Keratinocyte (primary cell): ENCODE results near the gene RCSD1. TPM values are rescaled to one million over a fixed set of nuclear protein-coding genes. Genes with fewer than 3 reads are reported as not detected.

Experiments used
- DNase-seq: peaks from one replicate; pipeline ENCODE4 v3.0.0-alpha.2; 2011; ENCODE audit warnings: low read depth, missing footprints, low spot score
- FAIRE-seq: peaks from 2 replicates; lab custom pipeline; 2011; peaks lifted over from hg19 to GRCh38; lab: Jason Lieb, UNC
- H2AFZ ChIP-seq: 2 replicates; pipeline ENCODE4 v1.6.0; 2012; ENCODE audit warnings: low read length, control low read depth, inconsistent platforms; ENCODE audit not compliant: control insufficient read depth
- H3K27ac ChIP-seq: 2 replicates; pipeline ENCODE4 v1.5.1; 2011; ENCODE audit warnings: low read length; ENCODE audit not compliant: control insufficient read depth, insufficient read depth
- H3K27me3 ChIP-seq: 3 replicates; pipeline ENCODE4 v1.6.0; 2011; ENCODE audit warnings: low read length; ENCODE audit not compliant: control insufficient read depth, insufficient read depth; ENCODE audit errors: extremely low read depth
- H3K36me3 ChIP-seq, 2 experiments: 2 replicates in 1 of 2; 3 replicates in 1 of 2; pipeline ENCODE4 v1.5.1; 2011; ENCODE audit warnings: low read length in 2 of 2, mild to moderate bottlenecking in 1 of 2; ENCODE audit not compliant: control insufficient read depth in 2 of 2, insufficient read depth in 2 of 2; ENCODE audit errors: extremely low read depth in 1 of 2
- H3K4me1 ChIP-seq: 3 replicates; pipeline ENCODE4 v1.5.1; 2011; ENCODE audit warnings: low read length; ENCODE audit not compliant: control insufficient read depth, insufficient read depth; ENCODE audit errors: extremely low read depth
- H3K4me2 ChIP-seq: 3 replicates; pipeline ENCODE4 v1.6.0; 2011; ENCODE audit warnings: low read depth, low read length; ENCODE audit not compliant: control insufficient read depth, insufficient read depth; ENCODE audit errors: extremely low read depth
- H3K4me3 ChIP-seq, 3 experiments: fragments of 200-600 bp in 1 of 3; sonication (generic) in 1 of 3; 2 replicates in 2 of 3; 3 replicates in 1 of 3; pipeline ENCODE4 v1.5.1; 2011 to 2016; ENCODE audit warnings: low read length in 3 of 3, mild to moderate bottlenecking in 3 of 3, control low read depth in 2 of 3, inconsistent platforms in 1 of 3, low read depth in 1 of 3, mixed read lengths in 1 of 3, mixed run types in 1 of 3, moderate library complexity in 1 of 3; ENCODE audit not compliant: control insufficient read depth in 2 of 3, insufficient read depth in 2 of 3; ENCODE audit errors: extremely low read depth in 1 of 3
- H3K79me2 ChIP-seq: 2 replicates; pipeline ENCODE4 v1.6.0; 2012; ENCODE audit warnings: low read length; ENCODE audit not compliant: control insufficient read depth, insufficient read depth
- H3K9ac ChIP-seq: 3 replicates; pipeline ENCODE4 v1.6.0; 2011; ENCODE audit warnings: low read length; ENCODE audit not compliant: control insufficient read depth, insufficient read depth; ENCODE audit errors: extremely low read depth
- H3K9me1 ChIP-seq: 3 replicates; pipeline ENCODE4 v1.6.0; 2011; ENCODE audit warnings: low read length; ENCODE audit not compliant: control insufficient read depth, insufficient read depth; ENCODE audit errors: extremely low read depth
- H3K9me3 ChIP-seq: 2 replicates; pipeline ENCODE4 v1.5.1; 2012; ENCODE audit warnings: low read depth, low read length; ENCODE audit not compliant: control insufficient read depth
- H4K20me1 ChIP-seq: 3 replicates; pipeline ENCODE4 v1.6.0; 2011; ENCODE audit warnings: low read length; ENCODE audit not compliant: control insufficient read depth, insufficient read depth; ENCODE audit errors: extremely low read depth
- CTCF ChIP-seq, 3 experiments: IDR thresholded peaks in 1 of 3; conservative IDR thresholded peaks in 1 of 3; optimal IDR thresholded peaks in 1 of 3; 2 replicates in 2 of 3; 3 replicates in 1 of 3; pipeline versions ENCODE3 to v1.5.1; 2011; ENCODE audit warnings: low read length in 3 of 3, mild to moderate bottlenecking in 3 of 3, moderate library complexity in 2 of 3, control low read depth in 1 of 3, inconsistent platforms in 1 of 3; ENCODE audit not compliant: insufficient read depth in 2 of 3; ENCODE audit errors: extremely low read depth in 1 of 3
- EZH2 ChIP-seq: IDR thresholded peaks from one replicate; pipeline ENCODE4 v1.6.1; 2012; ENCODE audit warnings: inconsistent platforms, mild to moderate bottlenecking, low read length, moderate library complexity
- dilution Hi-C: fragments of 300-500 bp; cut with MboI; formaldehyde crosslinking; loops from one replicate; pipeline ENCODE4 v1.7.0; 2020; ENCODE audit warnings: low sequenced_read_pairs; ENCODE audit not compliant: extremely low pct_ligation_motif_present
- polyA plus RNA-seq, 5 experiments: library from polyadenylated mRNA; depleted of rRNA in 3 of 5; stranded (reverse) in 3 of 5; stranded (forward) in 1 of 5; unstranded in 1 of 5; fragments of >200 nt; gene quantifications; 1 replicate in 1 of 5; 2 replicates in 3 of 5; 3 replicates in 1 of 5; pipeline versions ENCODE4 v1.2.1 to v1.2.3, GENCODE V29; 2011 to 2012; ENCODE audit warnings: missing spikeins in 2 of 5, low read depth in 1 of 5, low replicate concordance in 1 of 5

The RCSD1 gene
- polyA plus RNA-seq, 1 donor (not counting 4 experiments of a cell fraction or from before 2014, with no cell fraction given): 0.03 TPM

- TF ChIP-seq EZH2: no peak
- TF ChIP-seq CTCF (optimal IDR thresholded peaks at IDR 0.05 in 1 of 3, IDR thresholded peaks at IDR 0.05 in 1 of 3, conservative IDR thresholded peaks at IDR 0.05 in 1 of 3; ENCODE audit: extremely low read depth in 1 of 3, insufficient read depth in 2 of 3, low read length in 3 of 3): no peak
- DNase-seq: no peak
- Histone ChIP-seq H3K9me3 (no peaks in the 10 kb centered on the region), H3K9me1 (peaks cover 4% of the 10 kb centered on the region), H3K27me3 (no peaks in the 10 kb centered on the region), H3K4me2 (peak overlapping the region; percentile 83), H3K9ac (peak overlapping the region; percentile 85), H4K20me1 (peaks cover 12% of the 10 kb centered on the region), H3K4me1 (peaks cover 43% of the 10 kb centered on the region), H3K4me3 (peak overlapping the region; percentile 78 to 85 (median 83)), H3K27ac (peak overlapping the region; percentile 48), H3K79me2 (peaks cover 53% of the 10 kb centered on the region), H3K36me3 (peaks cover 0 to 6% of the 10 kb centered on the region in 2 experiments), H2AFZ (peak overlapping the region; percentile 50)
- no peak for FAIRE-seq
- dilution Hi-C loops: no loop called here
Measured at GRCh38 chr1:167722152-167722869, 92.3 kb downstream of the RCSD1 start.

GRCh38 chr1:167722870-167723251 lies 92.8 kb downstream of the RCSD1 start:
- TF ChIP-seq EZH2 (no peak), CTCF (optimal IDR thresholded peaks at IDR 0.05 in 1 of 3, IDR thresholded peaks at IDR 0.05 in 1 of 3, conservative IDR thresholded peaks at IDR 0.05 in 1 of 3; ENCODE audit: extremely low read depth in 1 of 3, insufficient read depth in 2 of 3, low read length in 3 of 3) (no peak)
- Histone ChIP-seq H3K9ac (peak overlapping the region; percentile 85), H4K20me1 (peaks cover 12% of the 10 kb centered on the region), H3K9me1 (peaks cover 4% of the 10 kb centered on the region), H2AFZ (no peak overlapping the region), H3K27ac (peak overlapping the region; percentile 48), H3K4me2 (peak overlapping the region; percentile 83), H3K36me3 (peaks cover 0 to 6% of the 10 kb centered on the region in 2 experiments), H3K4me3 (peak overlapping the region; percentile 78 to 85 (median 83)), H3K9me3 (no peaks in the 10 kb centered on the region), H3K27me3 (no peaks in the 10 kb centered on the region), H3K4me1 (peaks cover 43% of the 10 kb centered on the region), H3K79me2 (peaks cover 58% of the 10 kb centered on the region)
- DNase-seq: no peak
- no peak for FAIRE-seq
- dilution Hi-C loops: no loop called here
